ENCODE data around the gene PFKP. TPM values are rescaled to one million over a fixed set of nuclear protein-coding genes. Genes with fewer than 3 reads are reported as not detected.

The PFKP gene
- total RNA-seq, 8 experiments from 2014 or later, result 50.3 to 277 (median 142) TPM

GRCh38 chr10:3077940-3078630, 10.7 kb downstream of the PFKP start:
- no peak for ATAC-seq (replicated peaks in 6 of 8)
- H3K27ac ChIP-seq, result no peak overlapping the region
- no peaks in the 10 kb centered on the region for H3K4me1 ChIP-seq (replicated peaks in 1 of 2)
- no peak overlapping the region for H3K4me3 ChIP-seq
- WGBS, 10 experiments, result 40 to 100% (median 93%) methylated on average over 1 to 6 of the region's 10 CpGs; no CpG with 5 or more reads in 5 of the 10 experiments
- in situ Hi-C loops (cut with MboI; ENCODE audit: low pct_unique_long_range_greater_than_20kb in 2 of 9, low sequenced_read_pairs in 9 of 9, unreplicated experiment in 9 of 9), result no loop called here

GRCh38 chr10:3081383-3081981, 14.1 kb downstream of the PFKP start:
- no peak overlapping the region for H3K4me3 ChIP-seq
- in situ Hi-C loops (cut with MboI; ENCODE audit: low pct_unique_long_range_greater_than_20kb in 2 of 9, low sequenced_read_pairs in 9 of 9, unreplicated experiment in 9 of 9), result no loop called here
- no peaks in the 10 kb centered on the region for H3K4me1 ChIP-seq (replicated peaks in 1 of 2)
- WGBS, 10 experiments, result 95 to 100% (median 100%) methylated on average over 1 to 6 of the region's 8 CpGs; no CpG with 5 or more reads in 4 of the 10 experiments
- no peak for ATAC-seq (replicated peaks in 6 of 8)
- H3K27ac ChIP-seq, result no peak overlapping the region

GRCh38 chr10:3082290-3082689, 14.9 kb downstream of the PFKP start:
- Histone ChIP-seq H3K27ac (no peak overlapping the region), H3K4me1 (replicated peaks in 1 of 2) (no peaks in the 10 kb centered on the region), H3K4me3 (no peak overlapping the region)
- no peak for ATAC-seq (replicated peaks in 6 of 8)
- 20 to 97% (median 92%) methylated on average over 1 to 7 of the region's 15 CpGs; no CpG with 5 or more reads in 5 of the 10 experiments for WGBS, 10 experiments
- in situ Hi-C loops (cut with MboI; ENCODE audit: low pct_unique_long_range_greater_than_20kb in 2 of 9, low sequenced_read_pairs in 9 of 9, unreplicated experiment in 9 of 9), result no loop called here

GRCh38 chr10:3085785-3086567, 18.6 kb downstream of the PFKP start:
- 0 to 100% (median 88%) methylated on average over 1 to 10 of the region's 20 CpGs; no CpG with 5 or more reads in 1 of the 10 experiments for WGBS, 10 experiments
- Histone ChIP-seq H3K27ac (peak overlapping the region in 1 of 2 donors; percentile 16), H3K4me1 (replicated peaks in 1 of 2) (no peaks in the 10 kb centered on the region), H3K4me3 (no peak overlapping the region)
- peak in 6 of 8 experiments; percentile 15 to 57 (median 34) for ATAC-seq (replicated peaks in 6 of 8)
- in situ Hi-C loops (cut with MboI; ENCODE audit: low pct_unique_long_range_greater_than_20kb in 2 of 9, low sequenced_read_pairs in 9 of 9, unreplicated experiment in 9 of 9), result no loop called here

- Histone ChIP-seq H3K4me3 (no peak overlapping the region), H3K27ac (no peak overlapping the region), H3K4me1 (replicated peaks in 1 of 2) (peaks cover 5 to 7% of the 10 kb centered on the region in 2 donors)
- in situ Hi-C loops (cut with MboI; ENCODE audit: low pct_unique_long_range_greater_than_20kb in 2 of 9, low sequenced_read_pairs in 9 of 9, unreplicated experiment in 9 of 9), result no loop called here
- 60 to 96% (median 73%) methylated on average over 2 to 9 of the region's 12 CpGs; no CpG with 5 or more reads in 3 of the 10 experiments for WGBS, 10 experiments
- no peak for ATAC-seq (replicated peaks in 6 of 8)
These were observed 23.0 kb downstream of the PFKP start for GRCh38 chr10:3090388-3090787.

- H3K4me3 ChIP-seq, result no peak overlapping the region
- H3K27ac ChIP-seq, result no peak overlapping the region
- 0 to 90% (median 43%) methylated on average over 3 to 16 of the region's 17 CpGs; no CpG with 5 or more reads in 1 of the 10 experiments for WGBS, 10 experiments
- peaks cover 10% of the 10 kb centered on the region in 2 donors for H3K4me1 ChIP-seq (replicated peaks in 1 of 2)
- ATAC-seq (replicated peaks in 6 of 8), result peak in 2 of 8 experiments; percentile 3 to 34
- in situ Hi-C loops (cut with MboI; ENCODE audit: low pct_unique_long_range_greater_than_20kb in 2 of 9, low sequenced_read_pairs in 9 of 9, unreplicated experiment in 9 of 9), result no loop called here
These were observed 23.8 kb downstream of the PFKP start for GRCh38 chr10:3090914-3091787.

- H3K27ac ChIP-seq, result no peak overlapping the region
- in situ Hi-C loops (cut with MboI; ENCODE audit: low pct_unique_long_range_greater_than_20kb in 2 of 9, low sequenced_read_pairs in 9 of 9, unreplicated experiment in 9 of 9), result no loop called here
These were observed 24.6 kb downstream of the PFKP start for GRCh38 chr10:3091921-3092320.

GRCh38 chr10:3093996-3094395, 26.6 kb downstream of the PFKP start:
- 71 to 100% (median 100%) methylated on average over 1 to 4 of the region's 5 CpGs; no CpG with 5 or more reads in 4 of the 10 experiments for WGBS, 10 experiments
- no peak for ATAC-seq (replicated peaks in 6 of 8)
- Histone ChIP-seq H3K27ac (no peak overlapping the region), H3K4me1 (replicated peaks in 1 of 2) (peaks cover 10% of the 10 kb centered on the region in 2 donors), H3K4me3 (no peak overlapping the region)
- in situ Hi-C loops (cut with MboI; ENCODE audit: low pct_unique_long_range_greater_than_20kb in 2 of 9, low sequenced_read_pairs in 9 of 9, unreplicated experiment in 9 of 9), result no loop called here

More at GRCh38 chr10:3091921-3092320, 24.6 kb downstream of the PFKP start:
- Histone ChIP-seq H3K4me3 (no peak overlapping the region), H3K4me1 (replicated peaks in 1 of 2) (peaks cover 10% of the 10 kb centered on the region in 2 donors)
- ATAC-seq (replicated peaks in 6 of 8), result no peak
- 0 to 100% (median 90%) methylated on average over 1 to 4 of the region's 5 CpGs; no CpG with 5 or more reads in 6 of the 10 experiments for WGBS, 10 experiments

GRCh38 chr10:3094609-3095036, 27.3 kb downstream of the PFKP start:
- ATAC-seq (replicated peaks in 6 of 8), result no peak
- in situ Hi-C loops (cut with MboI; ENCODE audit: low pct_unique_long_range_greater_than_20kb in 2 of 9, low sequenced_read_pairs in 9 of 9, unreplicated experiment in 9 of 9), result no loop called here
- 20 to 100% (median 86%) methylated on average over 1 to 5 of the region's 5 CpGs; no CpG with 5 or more reads in 2 of the 10 experiments for WGBS, 10 experiments
- Histone ChIP-seq H3K4me1 (replicated peaks in 1 of 2) (peaks cover 10% of the 10 kb centered on the region in 2 donors), H3K4me3 (no peak overlapping the region), H3K27ac (no peak overlapping the region)

- H3K4me3 ChIP-seq, result no peak overlapping the region
- in situ Hi-C loops (cut with MboI; ENCODE audit: low pct_unique_long_range_greater_than_20kb in 2 of 9, low sequenced_read_pairs in 9 of 9, unreplicated experiment in 9 of 9), result no loop called here
- WGBS, 10 experiments, result 0 to 71% (median 49%) methylated on average over 4 to 17 of the region's 17 CpGs
- no peak overlapping the region for H3K27ac ChIP-seq
- peak; percentile 73 to 93 (median 84) for ATAC-seq (replicated peaks in 6 of 8)
- H3K4me1 ChIP-seq (replicated peaks in 1 of 2), result peaks cover 10% of the 10 kb centered on the region in 2 donors
These were observed 28.2 kb downstream of the PFKP start for GRCh38 chr10:3095373-3096139.

GRCh38 chr10:3096149-3096548, 28.8 kb downstream of the PFKP start:
- 0 to 100% (median 90%) methylated on average over 1 to 9 of the region's 16 CpGs; no CpG with 5 or more reads in 4 of the 10 experiments for WGBS, 10 experiments
- peak in 7 of 8 experiments; percentile 6 to 41 (median 18) for ATAC-seq (replicated peaks in 6 of 8)
- Histone ChIP-seq H3K4me1 (replicated peaks in 1 of 2) (peaks cover 10% of the 10 kb centered on the region in 2 donors), H3K4me3 (no peak overlapping the region), H3K27ac (no peak overlapping the region)
- in situ Hi-C loops (cut with MboI; ENCODE audit: low pct_unique_long_range_greater_than_20kb in 2 of 9, low sequenced_read_pairs in 9 of 9, unreplicated experiment in 9 of 9), result no loop called here
